HepG2 (cell line): Measurements from ENCODE around the gene SHTN1. TPM values are rescaled to one million over a fixed set of nuclear protein-coding genes. Genes with fewer than 3 reads are reported as not detected.

Experiments used
- BCLAF1 ChIP-seq: fragments of 450-650 bp; IDR thresholded peaks from 2 replicates; pipeline ENCODE4 v1.6.1; 2017; ENCODE audit warnings: mild to moderate bottlenecking
- CHCHD3 ChIP-seq: sonication (generic); formaldehyde crosslinking; IDR thresholded peaks from 2 replicates; pipeline ENCODE4 v1.8.0; 2022; ENCODE audit warnings: mild to moderate bottlenecking, missing genetic modification reagents, moderate library complexity
- ERF ChIP-seq: IDR thresholded peaks from 2 replicates; pipeline ENCODE4 v1.6.1; 2018; ENCODE audit warnings: missing biosample characterization, missing genetic modification reagents
- HMGA1 ChIP-seq: sonication (generic); formaldehyde crosslinking; conservative IDR thresholded peaks from 2 replicates; pipeline ENCODE4 v1.4.0; 2020; ENCODE audit warnings: missing genetic modification reagents
- NFRKB ChIP-seq: fragments of 450-650 bp; IDR thresholded peaks from 2 replicates; pipeline ENCODE4 v1.6.1; 2017
- NKX3-1 ChIP-seq: sonication (generic); formaldehyde crosslinking; IDR thresholded peaks from 2 replicates; pipeline ENCODE4 v1.5.0; 2020; ENCODE audit warnings: missing genetic modification reagents
- NR1H2 ChIP-seq: sonication (generic); formaldehyde crosslinking; IDR thresholded peaks from 2 replicates; pipeline ENCODE4 v1.8.1; 2022; ENCODE audit warnings: low read depth, missing genetic modification reagents, borderline replicate concordance
- SRSF4 ChIP-seq: fragments of 200-400 bp; formaldehyde crosslinking; IDR thresholded peaks from one replicate; pipeline ENCODE4 v1.6.1; 2018; ENCODE audit warnings: mild to moderate bottlenecking, low read depth, low read length, moderate library complexity; ENCODE audit not compliant: poor library complexity, severe bottlenecking
- STAG1 ChIP-seq: sonication (generic); formaldehyde crosslinking; IDR thresholded peaks from 2 replicates; pipeline ENCODE4 v1.4.0; 2020; ENCODE audit warnings: missing genetic modification reagents
- ZC3H4 ChIP-seq: sonication (generic); formaldehyde crosslinking; IDR thresholded peaks from 2 replicates; pipeline ENCODE4 v1.4.0; 2020; ENCODE audit warnings: missing genetic modification reagents, borderline replicate concordance
- ZFP1 ChIP-seq: IDR thresholded peaks from 2 replicates; pipeline ENCODE4 v1.6.1; 2016
- ZMYM4 ChIP-seq: sonication (generic); formaldehyde crosslinking; IDR thresholded peaks from 2 replicates; pipeline ENCODE4 v1.8.1; 2023; ENCODE audit warnings: mild to moderate bottlenecking, missing genetic modification reagents
- ZNF569 ChIP-seq: sonication (generic); formaldehyde crosslinking; IDR thresholded peaks from 2 replicates; pipeline ENCODE4 v1.5.0; 2020; ENCODE audit warnings: mild to moderate bottlenecking, missing genetic modification reagents, moderate library complexity, borderline replicate concordance
- ZNF672 ChIP-seq: sonication (generic); formaldehyde crosslinking; IDR thresholded peaks from 2 replicates; pipeline ENCODE4 v1.8.1; 2022; ENCODE audit warnings: missing genetic modification reagents
- ZNF776 ChIP-seq: sonication (generic); formaldehyde crosslinking; IDR thresholded peaks from 2 replicates; pipeline ENCODE4 v1.4.0; 2020; ENCODE audit warnings: mild to moderate bottlenecking, missing genetic modification reagents
- polyA plus RNA-seq, 8 experiments: library from polyadenylated mRNA; depleted of rRNA in 3 of 8; stranded (reverse) in 7 of 8; unstranded in 1 of 8; fragments of >200 nt; fragmentation: Illumina TruSeq in 4 of 8; extraction: Trizol in 4 of 8; gene quantifications; 2 replicates each; pipeline versions ENCODE4 v1.2.1 to v1.2.3, GENCODE V29; 2011 to 2016; ENCODE audit warnings: low read depth in 4 of 8, missing spikeins in 1 of 8, mixed read lengths in 1 of 8; ENCODE audit not compliant: insufficient read depth in 1 of 8
- total RNA-seq, 5 experiments: library from RNA; depleted of rRNA; stranded (reverse); fragments of >200 nt; fragmentation: Illumina TruSeq; extraction: Trizol; gene quantifications; 2 replicates each; pipeline ENCODE4 v1.2.3, GENCODE V29; 2016; ENCODE audit warnings: low read depth in 1 of 5
- TF ChIP-seq, protein P1 (sequence below): sonication (generic); formaldehyde crosslinking; IDR thresholded peaks from 2 replicates; pipeline ENCODE4 v1.4.0; 2020; ENCODE audit warnings: missing genetic modification reagents, low read depth, mild to moderate bottlenecking, borderline replicate concordance
- TF ChIP-seq, protein P2 (sequence below): sonication (generic); formaldehyde crosslinking; IDR thresholded peaks from 2 replicates; pipeline ENCODE4 v1.5.1; 2020; ENCODE audit warnings: missing genetic modification reagents, mild to moderate bottlenecking, borderline replicate concordance
- TF ChIP-seq, protein P3 (sequence below): IDR thresholded peaks from 2 replicates; pipeline ENCODE4 v1.6.1; 2016; ENCODE audit warnings: low read depth, missing genetic modification reagents, missing compliant biosample characterization
- TF ChIP-seq, protein P4 (sequence below): sonication (generic); formaldehyde crosslinking; IDR thresholded peaks from 2 replicates; pipeline ENCODE4 v1.5.0; 2020; ENCODE audit warnings: missing genetic modification reagents

SHTN1 gene
- total and polyA plus RNA-seq, 2 of the 13 experiments (the other 11 are each of a cell fraction or from before 2014, with no cell fraction given) = 11.3 to 15.6 TPM

DNA sequence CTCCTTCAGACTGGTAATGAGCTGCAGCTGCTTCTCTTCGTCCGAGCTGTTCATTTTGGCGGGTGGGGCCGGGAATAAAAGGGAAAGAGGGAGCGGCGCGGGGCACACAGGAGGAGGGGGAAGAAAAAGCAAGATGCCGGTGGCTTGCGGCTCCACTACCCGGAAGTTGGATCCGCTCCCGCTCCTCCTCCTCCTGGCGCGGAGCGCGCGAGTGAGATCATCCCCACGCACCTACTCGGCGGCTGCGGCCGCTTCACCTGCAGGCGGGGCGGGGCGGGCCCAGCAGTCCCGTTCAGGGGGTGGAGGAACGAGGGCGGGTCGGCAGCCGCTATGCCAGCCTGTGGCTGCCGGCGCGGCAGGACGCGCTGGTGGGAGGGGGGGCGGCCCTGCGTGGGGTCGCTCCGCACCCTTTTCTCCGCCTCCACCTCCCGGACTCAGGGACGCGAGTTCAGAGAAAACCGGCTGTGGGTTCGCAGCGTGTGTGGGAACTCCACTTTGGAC, at the start of gene SHTN1 (continued):
- TF ChIP-seq, protein P1, sequence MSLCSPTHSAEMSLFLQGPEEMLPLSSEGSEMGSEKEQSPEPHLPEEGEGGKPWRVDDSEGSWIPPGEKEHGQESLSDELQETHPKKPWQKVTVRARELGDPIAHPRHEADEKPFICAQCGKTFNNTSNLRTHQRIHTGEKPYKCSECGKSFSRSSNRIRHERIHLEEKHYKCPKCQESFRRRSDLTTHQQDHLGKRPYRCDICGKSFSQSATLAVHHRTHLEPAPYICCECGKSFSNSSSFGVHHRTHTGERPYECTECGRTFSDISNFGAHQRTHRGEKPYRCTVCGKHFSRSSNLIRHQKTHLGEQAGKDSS (CRISPR knock-in tag) = 0 out of 2 replicates have a peak, but pooled peaks have one; percentile 8
- TF ChIP-seq NKX3-1 (CRISPR knock-in tag) (no peak), HMGA1 (CRISPR knock-in tag) (no peak), ZNF672 (no peak), BCLAF1 (no peak), ZMYM4 (peak; percentile 61; the same call in 1 of the 2 replicates), ERF (no peak; the same call in 1 of the 2 replicates), NR1H2 (no peak), ZC3H4 (CRISPR knock-in tag) (no peak), ZNF569 (CRISPR knock-in tag) (no peak), CHCHD3 (CRISPR knock-in tag) (no peak), ZFP1 (CRISPR knock-in tag) (no peak), ZNF776 (no peak), NFRKB (no peak), STAG1 (CRISPR knock-in tag) (no peak), SRSF4 (no peak)
- TF ChIP-seq, protein P2, sequence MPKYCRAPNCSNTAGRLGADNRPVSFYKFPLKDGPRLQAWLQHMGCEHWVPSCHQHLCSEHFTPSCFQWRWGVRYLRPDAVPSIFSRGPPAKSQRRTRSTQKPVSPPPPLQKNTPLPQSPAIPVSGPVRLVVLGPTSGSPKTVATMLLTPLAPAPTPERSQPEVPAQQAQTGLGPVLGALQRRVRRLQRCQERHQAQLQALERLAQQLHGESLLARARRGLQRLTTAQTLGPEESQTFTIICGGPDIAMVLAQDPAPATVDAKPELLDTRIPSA (CRISPR knock-in tag) = peak; percentile 84; the same call in 1 of the 2 replicates
- TF ChIP-seq, protein P3, sequence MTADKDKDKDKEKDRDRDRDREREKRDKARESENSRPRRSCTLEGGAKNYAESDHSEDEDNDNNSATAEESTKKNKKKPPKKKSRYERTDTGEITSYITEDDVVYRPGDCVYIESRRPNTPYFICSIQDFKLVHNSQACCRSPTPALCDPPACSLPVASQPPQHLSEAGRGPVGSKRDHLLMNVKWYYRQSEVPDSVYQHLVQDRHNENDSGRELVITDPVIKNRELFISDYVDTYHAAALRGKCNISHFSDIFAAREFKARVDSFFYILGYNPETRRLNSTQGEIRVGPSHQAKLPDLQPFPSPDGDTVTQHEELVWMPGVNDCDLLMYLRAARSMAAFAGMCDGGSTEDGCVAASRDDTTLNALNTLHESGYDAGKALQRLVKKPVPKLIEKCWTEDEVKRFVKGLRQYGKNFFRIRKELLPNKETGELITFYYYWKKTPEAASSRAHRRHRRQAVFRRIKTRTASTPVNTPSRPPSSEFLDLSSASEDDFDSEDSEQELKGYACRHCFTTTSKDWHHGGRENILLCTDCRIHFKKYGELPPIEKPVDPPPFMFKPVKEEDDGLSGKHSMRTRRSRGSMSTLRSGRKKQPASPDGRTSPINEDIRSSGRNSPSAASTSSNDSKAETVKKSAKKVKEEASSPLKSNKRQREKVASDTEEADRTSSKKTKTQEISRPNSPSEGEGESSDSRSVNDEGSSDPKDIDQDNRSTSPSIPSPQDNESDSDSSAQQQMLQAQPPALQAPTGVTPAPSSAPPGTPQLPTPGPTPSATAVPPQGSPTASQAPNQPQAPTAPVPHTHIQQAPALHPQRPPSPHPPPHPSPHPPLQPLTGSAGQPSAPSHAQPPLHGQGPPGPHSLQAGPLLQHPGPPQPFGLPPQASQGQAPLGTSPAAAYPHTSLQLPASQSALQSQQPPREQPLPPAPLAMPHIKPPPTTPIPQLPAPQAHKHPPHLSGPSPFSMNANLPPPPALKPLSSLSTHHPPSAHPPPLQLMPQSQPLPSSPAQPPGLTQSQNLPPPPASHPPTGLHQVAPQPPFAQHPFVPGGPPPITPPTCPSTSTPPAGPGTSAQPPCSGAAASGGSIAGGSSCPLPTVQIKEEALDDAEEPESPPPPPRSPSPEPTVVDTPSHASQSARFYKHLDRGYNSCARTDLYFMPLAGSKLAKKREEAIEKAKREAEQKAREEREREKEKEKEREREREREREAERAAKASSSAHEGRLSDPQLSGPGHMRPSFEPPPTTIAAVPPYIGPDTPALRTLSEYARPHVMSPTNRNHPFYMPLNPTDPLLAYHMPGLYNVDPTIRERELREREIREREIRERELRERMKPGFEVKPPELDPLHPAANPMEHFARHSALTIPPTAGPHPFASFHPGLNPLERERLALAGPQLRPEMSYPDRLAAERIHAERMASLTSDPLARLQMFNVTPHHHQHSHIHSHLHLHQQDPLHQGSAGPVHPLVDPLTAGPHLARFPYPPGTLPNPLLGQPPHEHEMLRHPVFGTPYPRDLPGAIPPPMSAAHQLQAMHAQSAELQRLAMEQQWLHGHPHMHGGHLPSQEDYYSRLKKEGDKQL (CRISPR knock-in tag) = no peak
- TF ChIP-seq, protein P4, sequence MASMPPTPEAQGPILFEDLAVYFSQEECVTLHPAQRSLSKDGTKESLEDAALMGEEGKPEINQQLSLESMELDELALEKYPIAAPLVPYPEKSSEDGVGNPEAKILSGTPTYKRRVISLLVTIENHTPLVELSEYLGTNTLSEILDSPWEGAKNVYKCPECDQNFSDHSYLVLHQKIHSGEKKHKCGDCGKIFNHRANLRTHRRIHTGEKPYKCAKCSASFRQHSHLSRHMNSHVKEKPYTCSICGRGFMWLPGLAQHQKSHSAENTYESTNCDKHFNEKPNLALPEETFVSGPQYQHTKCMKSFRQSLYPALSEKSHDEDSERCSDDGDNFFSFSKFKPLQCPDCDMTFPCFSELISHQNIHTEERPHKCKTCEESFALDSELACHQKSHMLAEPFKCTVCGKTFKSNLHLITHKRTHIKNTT (CRISPR knock-in tag) = no peak
